A172 (cell line): ENCODE results near the gene AQP3. TPM values are rescaled to one million over a fixed set of nuclear protein-coding genes. Genes with fewer than 3 reads are reported as not detected.
"Not testable (repeated sequence)": the region's sequence is repeated elsewhere in the genome, so short reads cannot be mapped to it uniquely, and the experiment has no call there.

Experiments used
- DNase-seq: peaks from one replicate; pipeline ENCODE4 v3.0.0-alpha.2; 2015; ENCODE audit warnings: low spot score
- total RNA-seq: library from RNA; depleted of rRNA; stranded (reverse); fragments of >200 nt; shearing (Covaris generic); gene quantifications from 2 replicates; pipeline ENCODE4 v1.2.3, GENCODE V29; 2014; rRNA removed

Gene AQP3
- total RNA-seq, 1 experiment from 2014 or later: 2.2 TPM

GRCh38 chr9:33414889-33415500, 32.4 kb downstream of the AQP3 start:
- DNase-seq: no peak

GRCh38 chr9:33414268-33414667, 33.1 kb downstream of the AQP3 start:
- DNase-seq: no peak

- DNase-seq: no peak
Observed at GRCh38 chr9:33408087-33408486, 39.3 kb downstream of the AQP3 start.

- no peak for DNase-seq
Observed at GRCh38 chr9:33407061-33407460, 40.3 kb downstream of the AQP3 start.

- DNase-seq: no peak
Observed at GRCh38 chr9:33404788-33405362, 42.5 kb downstream of the AQP3 start.

GRCh38 chr9:33403941-33404787, 43.2 kb downstream of the AQP3 start:
- DNase-seq: no peak

GRCh38 chr9:33402371-33402770, 45.0 kb downstream of the AQP3 start, which contains the start of gene AQP7:
TSS of gene AQP7 (minus strand) at chr9:33402568. CDS start at chr9:33401262, 1,306 bp downstream.
- not testable (repeated sequence) for DNase-seq

- not testable (repeated sequence) for DNase-seq
Observed at GRCh38 chr9:33401809-33402208, 45.6 kb downstream of the AQP3 start.

- not testable (repeated sequence) for DNase-seq
Observed at GRCh38 chr9:33399047-33399446, 48.3 kb downstream of the AQP3 start.

GRCh38 chr9:33397801-33398200, 49.6 kb downstream of the AQP3 start:
- not testable (repeated sequence) for DNase-seq

GRCh38 chr9:33395159-33395879, 52.1 kb downstream of the AQP3 start:
- not testable (repeated sequence) for DNase-seq

GRCh38 chr9:33393986-33394385, 53.4 kb downstream of the AQP3 start:
- DNase-seq: not testable (repeated sequence)

GRCh38 chr9:33393581-33393980, 53.8 kb downstream of the AQP3 start:
- no peak for DNase-seq

GRCh38 chr9:33392591-33393021, 54.8 kb downstream of the AQP3 start:
- not testable (repeated sequence) for DNase-seq

Other genes with a start within 250 kb of the AQP3 start
- gene SPINK4, start 207.4 kb downstream of the AQP3 start, total RNA-seq: not detected in 2 replicates
- 29.5 and 30.7 TPM in 2 replicates for gene BAG1, start 182.9 kb downstream of the AQP3 start, total RNA-seq
- gene CHMP5, start 182.5 kb downstream of the AQP3 start, total RNA-seq: 137 and 153 TPM in 2 replicates
- 16.3 and 21.7 TPM in 2 replicates for gene NFX1, start 157.1 kb downstream of the AQP3 start, total RNA-seq
- 0.12 TPM in 1 of 2 replicates, not detected in the other for gene AQP7, start 45.0 kb downstream of the AQP3 start, total RNA-seq
- gene NOL6, start 26.3 kb upstream of the AQP3 start, total RNA-seq: 27.0 and 28.1 TPM in 2 replicates
- gene ANKRD18B, start 76.7 kb upstream of the AQP3 start, total RNA-seq: 10.6 and 12.6 TPM in 2 replicates